GM19328 (cell line): ENCODE measurements around the gene PTN.

Source experiments
- ATAC-seq: cut with Tn5 transposase; IDR thresholded peaks from one replicate; pipeline ENCODE4 v1.9.1; 2021; ENCODE audit warnings: mild to moderate bottlenecking, moderate library complexity; ENCODE audit not compliant: unreplicated experiment

Gene PTN, protein sequence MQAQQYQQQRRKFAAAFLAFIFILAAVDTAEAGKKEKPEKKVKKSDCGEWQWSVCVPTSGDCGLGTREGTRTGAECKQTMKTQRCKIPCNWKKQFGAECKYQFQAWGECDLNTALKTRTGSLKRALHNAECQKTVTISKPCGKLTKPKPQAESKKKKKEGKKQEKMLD

DNA sequence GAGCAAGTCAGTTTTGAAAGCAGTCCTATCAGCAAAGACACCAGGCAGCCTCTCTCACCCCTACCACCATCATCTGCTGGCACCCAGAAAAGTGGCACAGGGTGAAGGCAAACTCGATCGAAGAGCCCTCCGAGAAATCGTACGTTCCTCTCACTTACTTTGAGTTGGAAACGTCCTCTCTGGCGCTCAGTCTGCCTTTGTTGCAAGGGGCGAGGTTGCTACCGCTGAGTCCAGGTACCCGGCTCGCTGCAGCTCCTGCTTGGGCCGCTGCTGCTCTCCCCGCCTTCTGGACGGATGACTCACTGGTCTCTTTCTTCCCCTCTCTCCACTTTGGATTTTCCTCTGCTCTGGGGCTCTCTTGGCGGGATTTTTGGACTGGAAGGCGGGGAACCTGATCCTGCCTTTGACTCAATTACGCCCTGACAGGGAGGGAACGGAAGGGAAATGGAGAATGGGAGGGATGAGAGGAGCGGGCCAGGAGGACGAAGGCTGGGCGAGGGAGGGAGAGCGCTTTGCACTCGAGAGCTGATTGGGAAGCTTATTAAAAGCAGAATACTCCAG is at the start of gene PTN:
Gene PTN (minus strand): TSS at position 453 of the 561 bp plus-strand sequence. CDS start 88,760 bp downstream, outside the sequence.
- no peak for ATAC-seq

- ATAC-seq = no peak
These were observed 46.5 kb upstream of the PTN start for GRCh38 chr7:137390076-137390475.

DNA sequence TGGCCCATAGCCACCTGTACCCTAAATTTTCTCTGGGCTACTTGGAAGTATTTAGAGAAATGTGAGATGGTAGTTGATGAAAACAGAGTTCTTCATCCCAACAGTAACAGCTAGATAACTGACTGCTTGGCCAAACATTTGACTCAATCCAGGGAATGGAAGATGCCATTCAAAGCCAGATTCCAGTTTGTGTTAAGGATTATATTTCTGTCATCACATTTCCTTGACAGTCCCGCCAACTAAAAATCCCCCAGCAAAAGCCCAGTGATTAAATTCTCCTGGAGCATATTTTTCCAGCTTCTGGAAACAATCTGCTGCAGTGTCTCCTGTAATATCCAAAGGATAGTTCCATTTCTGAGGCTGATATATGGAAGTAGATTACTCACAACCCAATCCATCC is 45.4 kb upstream of the PTN start:
- ATAC-seq = no peak

DNA sequence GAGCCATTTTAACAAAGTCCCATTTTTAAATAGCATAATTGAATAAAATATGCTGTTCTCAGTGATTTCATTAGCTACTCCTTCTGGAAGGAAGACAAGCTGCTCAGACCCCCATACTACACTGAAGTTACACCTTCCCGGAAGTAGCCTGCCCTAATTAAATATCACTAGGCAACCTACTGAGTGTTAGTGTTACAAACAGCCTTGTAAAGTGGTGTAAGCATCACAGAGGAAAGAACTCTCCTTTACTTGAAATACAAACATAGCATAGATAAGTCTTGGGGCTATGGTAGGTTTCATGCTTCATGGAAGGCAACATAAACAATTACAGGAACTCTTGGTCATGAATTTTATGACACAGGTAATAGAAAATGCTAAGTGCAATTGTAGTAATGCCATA is 43.4 kb upstream of the PTN start:
- no peak for ATAC-seq

DNA sequence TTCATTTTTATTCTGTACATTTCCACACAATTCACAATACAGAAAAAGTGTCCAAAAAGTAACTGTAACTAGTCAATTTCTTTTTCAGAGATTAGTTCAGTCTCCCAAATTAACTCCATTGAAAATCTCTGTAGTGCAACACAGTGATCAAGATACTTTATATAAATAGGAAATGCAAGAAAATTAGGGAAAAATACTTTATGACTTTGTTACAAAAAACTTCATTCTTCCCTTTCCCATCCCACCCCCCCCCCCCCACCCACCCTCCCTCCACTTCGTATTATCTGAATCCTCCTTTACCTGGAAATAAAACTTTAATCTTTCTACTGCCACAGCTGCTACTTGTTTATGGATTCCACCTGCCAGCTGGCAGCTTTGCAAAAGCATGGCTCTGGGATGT is 37.5 kb upstream of the PTN start:
- no peak for ATAC-seq

DNA sequence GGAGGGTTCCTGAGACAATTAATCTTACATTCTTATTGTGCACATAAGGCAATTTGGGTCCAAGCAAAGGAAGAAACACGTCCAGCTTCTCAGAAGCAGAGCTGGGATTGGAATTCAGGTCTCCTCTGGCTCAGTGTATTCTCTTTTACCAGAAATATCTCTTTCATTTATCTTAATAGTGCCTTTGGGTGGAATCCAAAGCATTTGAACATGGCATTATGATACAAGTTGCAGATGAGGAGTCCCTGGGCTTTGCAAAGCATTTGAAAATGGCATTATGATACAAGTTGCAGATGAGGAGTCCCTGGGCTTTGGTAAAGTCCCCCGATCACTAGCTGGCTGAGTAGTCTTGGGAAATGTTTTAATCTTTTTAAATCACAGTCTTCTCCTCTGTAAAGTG is 30.0 kb upstream of the PTN start:
- ATAC-seq = no peak

- no peak for ATAC-seq
These were observed 28.1 kb upstream of the PTN start for GRCh38 chr7:137371616-137372015.

DNA sequence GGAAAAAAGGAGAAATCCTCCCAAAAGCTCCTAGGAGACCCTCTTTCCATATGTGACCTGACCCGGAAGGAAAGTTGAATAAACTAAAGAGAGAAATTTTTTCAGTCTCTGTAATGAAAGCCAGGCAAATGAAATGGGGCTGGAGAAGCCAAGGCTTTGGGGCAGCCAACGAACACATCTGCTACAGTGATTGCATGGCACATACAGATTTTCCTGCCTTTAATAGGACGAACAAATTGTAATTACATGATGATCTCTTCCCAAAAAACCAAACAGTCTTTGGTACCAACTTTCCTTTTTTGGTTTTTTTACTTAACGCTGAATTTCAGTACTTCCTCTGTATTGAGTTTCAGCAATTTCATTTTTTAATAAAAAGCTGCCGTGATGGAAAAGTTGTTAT is 23.5 kb upstream of the PTN start:
- ATAC-seq = no peak

GRCh38 chr7:137363683-137364082 is 20.1 kb upstream of the PTN start:
- ATAC-seq = no peak

GRCh38 chr7:137360087-137360679 is 16.6 kb upstream of the PTN start:
- ATAC-seq = no peak

DNA sequence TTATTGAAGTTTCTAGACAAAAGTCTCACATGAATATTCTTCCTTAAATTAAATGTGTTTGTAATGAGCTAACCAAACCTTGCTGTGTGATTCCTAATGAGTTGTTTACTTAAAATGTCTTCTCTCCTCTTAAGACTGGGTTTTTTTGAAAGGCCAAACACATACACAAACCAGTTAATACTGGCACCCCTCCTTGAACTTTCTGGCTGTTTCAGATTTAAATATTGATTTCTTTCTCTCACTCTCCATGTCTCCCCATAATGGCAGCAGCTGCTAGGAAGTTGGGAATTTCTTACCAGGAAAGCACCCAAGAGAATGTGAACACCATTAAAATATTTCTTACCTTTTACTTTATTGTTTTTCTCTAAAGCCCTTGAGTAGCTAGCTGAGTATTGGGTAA is 11.4 kb upstream of the PTN start:
- ATAC-seq = no peak

DNA sequence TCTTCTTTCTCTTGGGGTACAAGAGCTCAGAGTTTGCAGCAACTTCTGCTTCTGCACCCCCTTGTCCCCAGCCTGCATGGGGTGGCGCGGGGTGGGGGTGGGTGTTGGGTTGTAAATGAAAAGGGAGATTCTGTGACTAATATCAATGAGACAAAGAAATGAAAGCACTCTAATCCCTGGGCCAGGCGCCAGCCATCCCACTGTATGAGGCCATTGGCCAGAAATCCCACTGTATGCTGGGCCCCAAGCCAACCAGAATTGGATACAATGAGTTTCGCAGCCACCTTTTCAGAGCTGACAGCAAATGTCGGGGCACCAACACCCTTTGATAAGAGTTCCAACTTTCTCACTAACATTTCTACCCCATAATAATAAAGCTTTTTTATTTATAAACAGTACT is 10.9 kb upstream of the PTN start:
- ATAC-seq = no peak

DNA sequence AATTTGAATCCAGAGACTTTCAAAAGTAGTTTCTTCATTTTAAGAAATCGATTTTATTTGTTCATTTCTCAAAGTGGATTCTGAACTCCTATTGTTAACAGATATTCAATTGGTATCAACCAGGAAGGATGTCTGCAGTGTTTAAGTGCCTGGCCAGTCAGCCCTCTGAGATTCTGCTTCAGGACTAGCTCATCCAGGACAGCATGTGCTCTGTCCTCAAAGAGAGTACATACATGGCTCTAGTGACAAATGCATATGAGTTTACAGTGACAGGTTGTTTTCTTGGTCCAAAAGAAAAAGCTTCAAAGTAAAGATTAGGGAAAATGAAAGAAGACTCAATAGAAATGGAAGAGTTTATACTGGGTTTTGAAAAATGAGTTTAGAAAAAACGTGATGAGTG is 8.4 kb upstream of the PTN start:
- no peak for ATAC-seq

GRCh38 chr7:137345799-137346449 is 2.4 kb upstream of the PTN start:
- no peak for ATAC-seq

- no peak for ATAC-seq
These were observed 688 bp downstream of the PTN start for GRCh38 chr7:137342828-137343261.

- ATAC-seq = no peak
These were observed 1.3 kb downstream of the PTN start for GRCh38 chr7:137342265-137342664.

DNA sequence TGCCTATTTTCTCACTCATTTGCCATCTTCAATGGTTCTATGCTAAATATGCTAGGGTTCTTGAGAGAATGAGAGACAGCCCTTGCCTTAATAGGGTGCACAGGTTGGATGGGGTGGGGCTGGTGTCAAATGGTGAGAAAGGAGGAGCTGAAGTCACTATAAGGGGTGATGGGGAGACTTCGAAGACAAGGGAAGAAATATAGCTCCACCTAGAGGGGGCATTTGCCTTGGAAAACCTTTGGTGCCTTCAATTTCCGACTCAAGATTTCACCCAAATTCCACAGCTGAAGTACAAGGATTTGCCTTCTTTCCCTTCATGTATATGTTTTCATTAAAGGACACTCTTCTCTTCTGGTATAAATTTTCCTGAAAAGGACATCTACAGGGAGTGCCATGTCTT is 5.6 kb downstream of the PTN start:
- no peak for ATAC-seq

DNA sequence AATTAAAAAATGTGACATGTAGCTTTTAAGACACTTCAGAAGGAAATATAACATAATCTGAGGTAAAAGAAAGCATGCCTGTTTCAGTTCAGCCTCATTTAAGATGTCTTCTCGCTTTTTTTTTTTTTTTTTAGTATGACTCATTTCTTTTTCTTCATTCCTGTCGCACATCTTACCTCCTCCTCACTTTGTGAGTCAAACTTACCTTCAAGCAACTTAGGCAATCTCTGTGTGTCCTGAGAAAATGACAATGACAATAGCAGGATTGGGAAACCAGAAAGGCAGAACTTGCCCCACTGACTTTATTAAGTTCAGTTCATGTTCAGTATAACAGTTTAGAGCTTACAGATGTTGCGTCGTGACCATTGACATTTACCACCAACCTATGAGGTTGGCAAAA is 7.7 kb downstream of the PTN start:
- no peak for ATAC-seq

- no peak for ATAC-seq
These were observed 12.2 kb downstream of the PTN start for GRCh38 chr7:137331378-137331777.

- ATAC-seq = no peak
These were observed 14.1 kb downstream of the PTN start for GRCh38 chr7:137329411-137329810.

- no peak for ATAC-seq
These were observed 15.0 kb downstream of the PTN start for GRCh38 chr7:137328373-137329120.

- ATAC-seq = no peak
These were observed 17.6 kb downstream of the PTN start for GRCh38 chr7:137325927-137326326.
